Hepatocyte (in vitro differentiated cells): ENCODE data around the gene PLEKHA5. TPM values are rescaled to one million over a fixed set of nuclear protein-coding genes. Genes with fewer than 3 reads are reported as not detected.
A peak's percentile ranks its signal among the peaks of the same experiment; 100 is the strongest.

ENCODE experiments used
- DNase-seq: peaks from one replicate; pipeline ENCODE4 v3.0.0-alpha.2; 2016; ENCODE audit warnings: low spot score
- H2AFZ ChIP-seq: fragments of 200-600 bp; sonication (generic); 2 replicates; pipeline ENCODE4 v1.6.0; 2016; ENCODE audit warnings: antibody characterized with exemption, mild to moderate bottlenecking
- H3K27ac ChIP-seq: fragments of 200-600 bp; sonication (generic); 2 replicates; pipeline ENCODE4 v1.5.1; 2016; ENCODE audit warnings: mild to moderate bottlenecking
- H3K27me3 ChIP-seq: fragments of 200-600 bp; sonication (generic); 2 replicates; pipeline ENCODE4 v1.6.1; 2016
- H3K36me3 ChIP-seq: fragments of 200-600 bp; sonication (generic); replicated peaks from 2 replicates; pipeline ENCODE4 v1.5.1; 2016; ENCODE audit warnings: low read depth; ENCODE audit not compliant: insufficient read depth
- H3K4me1 ChIP-seq: fragments of 200-600 bp; sonication (generic); 2 replicates; pipeline ENCODE4 v1.5.1; 2016; ENCODE audit warnings: mild to moderate bottlenecking, moderate library complexity; ENCODE audit not compliant: insufficient read depth
- H3K4me2 ChIP-seq: fragments of 200-600 bp; sonication (generic); 2 replicates; pipeline ENCODE4 v1.6.0; 2016
- H3K4me3 ChIP-seq: fragments of 200-600 bp; sonication (generic); 2 replicates; pipeline ENCODE4 v1.5.1; 2016; ENCODE audit warnings: mild to moderate bottlenecking
- H3K79me2 ChIP-seq: fragments of 200-600 bp; sonication (generic); 2 replicates; pipeline ENCODE4 v1.6.0; 2017; ENCODE audit warnings: mild to moderate bottlenecking
- H3K9me2 ChIP-seq: fragments of 200-600 bp; sonication (generic); replicated peaks from 2 replicates; pipeline ENCODE4 v1.6.0; 2017; ENCODE audit warnings: mild to moderate bottlenecking; ENCODE audit not compliant: insufficient read depth
- H3K9me3 ChIP-seq: fragments of 200-600 bp; sonication (generic); 2 replicates; pipeline ENCODE4 v1.5.1; 2016; ENCODE audit warnings: low read depth, mild to moderate bottlenecking
- H4K20me1 ChIP-seq: fragments of 200-600 bp; sonication (generic); 2 replicates; pipeline ENCODE4 v1.6.0; 2016; ENCODE audit warnings: mild to moderate bottlenecking; ENCODE audit not compliant: insufficient read depth, poor library complexity, severe bottlenecking
- CTCF ChIP-seq: fragments of 200-600 bp; sonication (generic); IDR thresholded peaks from 2 replicates; pipeline ENCODE4 v1.5.1; 2016; ENCODE audit warnings: antibody characterized with exemption, mild to moderate bottlenecking; ENCODE audit not compliant: poor library complexity
- EZH2 ChIP-seq: fragments of 200-600 bp; sonication (generic); IDR thresholded peaks from 2 replicates; pipeline ENCODE4 v1.6.1; 2016; ENCODE audit warnings: antibody characterized with exemption, mild to moderate bottlenecking, borderline replicate concordance
- EZH2phosphoT487 ChIP-seq: fragments of 200-600 bp; sonication (generic); IDR thresholded peaks from one replicate; pipeline ENCODE4 v1.6.1; 2018; ENCODE audit warnings: antibody characterized with exemption, mild to moderate bottlenecking, low read depth, moderate library complexity; ENCODE audit not compliant: unreplicated experiment, severe bottlenecking
- WGBS: methylation state at CpG from one replicate; pipeline ENCODE4 v1.1.6; 2016; ENCODE audit warnings: low lambda C conversion rate; ENCODE audit errors: missing lambda C conversion rate; 5-methylcytosine and 5-hydroxymethylcytosine counted together
- polyA plus RNA-seq: library from polyadenylated mRNA; unstranded; fragments of >200 nt; fragmentation: Nextera tagmentation; extraction: Ambion mirVana; gene quantifications from 2 replicates; pipeline ENCODE4 v1.2.1, GENCODE V29; 2016
- total RNA-seq: library from RNA; depleted of rRNA; stranded (reverse); fragments of >200 nt; gene quantifications from 2 replicates; pipeline ENCODE4 v1.2.3, GENCODE V29; 2014

PLEKHA5 gene
- total and polyA plus RNA-seq, 2 experiments from 2014 or later, result 32.2 to 39.6 TPM

- H3K9me2 ChIP-seq, result no peaks in the 10 kb centered on the region
- H4K20me1 ChIP-seq, result no peaks in the 10 kb centered on the region
- 93% methylated on average over 5 of the region's 5 CpGs for WGBS
- TF ChIP-seq EZH2phosphoT487 (no peak), CTCF (no peak), EZH2 (no peak)
- H3K4me2 ChIP-seq, result no peak overlapping the region
- H3K4me3 ChIP-seq, result no peak overlapping the region
- no peak for DNase-seq
- H3K27ac ChIP-seq, result no peak overlapping the region
- no peaks in the 10 kb centered on the region for H3K4me1 ChIP-seq
- no peak overlapping the region for H2AFZ ChIP-seq
- H3K27me3 ChIP-seq, result no peaks in the 10 kb centered on the region
- H3K36me3 ChIP-seq, result no peaks in the 10 kb centered on the region
- no peaks in the 10 kb centered on the region for H3K79me2 ChIP-seq
- H3K9me3 ChIP-seq, result no peaks in the 10 kb centered on the region
Observed at GRCh38 chr12:19125325-19125724, 4.2 kb upstream of the PLEKHA5 start.

GRCh38 chr12:19127270-19127669, 2.3 kb upstream of the PLEKHA5 start:
- no peak for TF ChIP-seq EZH2
- TF ChIP-seq EZH2phosphoT487, result no peak
- TF ChIP-seq CTCF, result no peak
- H3K36me3 ChIP-seq, result no peaks in the 10 kb centered on the region
- no peak overlapping the region for H2AFZ ChIP-seq
- no peak overlapping the region for H3K4me3 ChIP-seq
- H3K4me1 ChIP-seq, result peaks cover 2% of the 10 kb centered on the region
- H4K20me1 ChIP-seq, result peaks cover under 1% of the 10 kb centered on the region
- no peak overlapping the region for H3K4me2 ChIP-seq
- no peaks in the 10 kb centered on the region for H3K27me3 ChIP-seq
- H3K9me3 ChIP-seq, result no peaks in the 10 kb centered on the region
- no peaks in the 10 kb centered on the region for H3K9me2 ChIP-seq
- no peak for DNase-seq
- H3K27ac ChIP-seq, result no peak overlapping the region
- H3K79me2 ChIP-seq, result peaks cover 10% of the 10 kb centered on the region

- no peaks in the 10 kb centered on the region for H3K9me2 ChIP-seq
- H2AFZ ChIP-seq, result peak overlapping the region; percentile 72
- peaks cover 3% of the 10 kb centered on the region for H4K20me1 ChIP-seq
- H3K4me2 ChIP-seq, result no peak overlapping the region
- no peaks in the 10 kb centered on the region for H3K27me3 ChIP-seq
- H3K4me1 ChIP-seq, result peaks cover 13% of the 10 kb centered on the region
- TF ChIP-seq EZH2phosphoT487 (no peak), EZH2 (no peak), CTCF (no peak)
- no peaks in the 10 kb centered on the region for H3K36me3 ChIP-seq
- peaks cover 23% of the 10 kb centered on the region for H3K79me2 ChIP-seq
- peak overlapping the region; percentile 93 for H3K27ac ChIP-seq
- H3K9me3 ChIP-seq, result no peaks in the 10 kb centered on the region
- 70% methylated on average over 2 of the region's 2 CpGs for WGBS
- no peak for DNase-seq
- H3K4me3 ChIP-seq, result no peak overlapping the region
Observed at GRCh38 chr12:19128485-19128884, 1.0 kb upstream of the PLEKHA5 start.

- Histone ChIP-seq H3K36me3 (no peaks in the 10 kb centered on the region), H3K27ac (peak overlapping the region; percentile 93), H3K27me3 (no peaks in the 10 kb centered on the region), H3K4me2 (peak overlapping the region; percentile 71), H3K9me2 (no peaks in the 10 kb centered on the region), H3K9me3 (no peaks in the 10 kb centered on the region), H3K4me3 (peak overlapping the region; percentile 50), H2AFZ (peak overlapping the region; percentile 72), H3K4me1 (peaks cover 19% of the 10 kb centered on the region), H3K79me2 (peaks cover 29% of the 10 kb centered on the region), H4K20me1 (peaks cover 4% of the 10 kb centered on the region)
- no peak for DNase-seq
- WGBS, result 8% methylated on average over 10 of the region's 12 CpGs
- TF ChIP-seq CTCF (no peak), EZH2phosphoT487 (no peak), EZH2 (no peak)
Observed at GRCh38 chr12:19129122-19129485, 429 bp upstream of the PLEKHA5 start.
